ENCODE measurements around the gene BDKRB2.

The BDKRB2 gene

DNA sequence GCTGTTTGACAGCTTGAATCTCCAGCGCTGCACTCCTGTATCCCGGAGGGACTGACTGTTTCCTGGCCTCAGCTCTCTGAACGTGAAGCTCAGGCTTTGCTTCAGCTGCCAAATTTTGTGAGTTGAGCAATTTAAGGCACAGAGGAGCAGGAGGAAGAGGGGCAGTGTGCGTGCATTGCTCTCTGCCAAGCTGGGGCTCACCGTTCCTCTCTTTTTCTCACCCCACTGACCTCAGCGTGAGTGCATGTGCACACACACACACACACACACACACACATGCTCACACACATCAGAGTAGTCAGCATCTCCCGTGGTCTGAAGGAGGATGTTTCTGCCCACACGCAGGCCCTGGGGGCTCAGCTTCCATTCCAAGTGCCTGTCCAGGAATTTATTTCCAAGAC lies 27.8 kb upstream of the BDKRB2 start:
- DNase-seq (ENCODE audit: low read depth in 2 of 2): no peak

DNA sequence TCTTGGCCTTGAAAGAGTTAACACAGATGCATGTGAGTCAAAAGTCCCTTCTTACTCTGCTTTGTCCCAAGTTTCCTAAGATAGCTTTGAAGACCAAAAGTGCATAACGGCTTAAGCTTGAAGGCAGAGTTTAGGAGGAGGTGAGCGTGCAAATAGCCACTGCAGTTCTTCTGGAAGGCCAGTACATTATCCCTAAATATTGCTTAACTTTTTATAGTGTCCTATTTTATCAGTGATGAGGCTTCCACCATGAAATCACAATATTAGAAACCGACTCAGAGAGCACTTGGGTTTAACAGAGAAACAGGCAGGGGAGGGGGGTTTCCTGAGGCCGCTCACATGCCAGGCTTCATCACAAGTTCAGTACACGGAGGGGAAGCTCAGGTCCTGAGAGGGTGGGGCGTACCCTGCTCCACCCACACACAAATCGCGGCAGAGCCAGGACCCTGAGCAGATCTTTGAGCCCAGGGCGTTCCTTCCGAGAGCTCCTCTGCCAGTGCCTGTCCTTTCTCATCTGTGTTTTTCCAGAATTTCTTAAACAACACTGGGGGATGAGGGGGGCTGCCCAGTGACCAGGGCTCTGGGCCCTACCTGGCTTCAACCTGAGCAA lies 26.8 kb upstream of the BDKRB2 start:
- no peak for DNase-seq (ENCODE audit: low read depth in 2 of 2)

DNA sequence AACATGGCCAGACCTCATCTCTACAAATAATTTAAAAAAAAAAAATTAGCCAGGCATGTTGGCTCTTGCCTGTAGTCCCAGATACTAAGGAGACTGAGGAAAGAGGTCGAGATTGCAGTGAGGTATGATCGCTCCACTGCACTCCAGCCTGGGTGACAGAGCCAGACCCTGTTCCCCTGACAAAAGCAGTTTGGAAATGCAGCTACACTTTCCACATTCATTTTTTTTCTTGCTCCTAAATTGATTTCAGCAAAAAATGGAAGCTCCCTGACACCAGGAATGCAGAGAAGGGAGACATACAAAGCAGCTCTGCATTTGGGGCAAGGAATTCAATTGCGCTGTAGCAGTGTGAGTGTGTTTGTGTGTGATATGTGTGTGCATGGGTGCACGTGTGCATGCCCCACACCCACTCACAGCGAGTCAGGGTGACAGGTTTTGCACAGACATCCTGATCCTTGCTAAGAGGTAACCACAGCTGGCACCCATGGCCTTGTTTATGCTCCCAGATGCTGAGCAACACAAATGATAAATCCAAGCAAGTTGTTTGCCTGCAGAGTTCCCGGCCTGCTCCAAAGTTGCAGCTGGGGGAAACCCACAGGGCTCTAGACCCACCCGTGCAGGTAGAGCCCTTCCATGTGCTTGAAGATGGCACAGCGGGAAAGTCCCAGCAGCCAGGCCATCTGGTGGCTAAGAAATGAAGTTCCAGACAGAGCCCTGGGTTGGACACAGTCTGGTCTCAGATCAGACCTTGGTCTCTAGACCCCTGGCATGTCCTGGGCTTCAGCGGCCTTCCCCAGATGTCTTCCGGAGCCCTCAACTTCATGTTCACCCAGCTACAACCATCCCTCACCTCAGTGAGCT lies 25.9 kb upstream of the BDKRB2 start:
- no peak for DNase-seq (ENCODE audit: low read depth in 2 of 2)

DNA sequence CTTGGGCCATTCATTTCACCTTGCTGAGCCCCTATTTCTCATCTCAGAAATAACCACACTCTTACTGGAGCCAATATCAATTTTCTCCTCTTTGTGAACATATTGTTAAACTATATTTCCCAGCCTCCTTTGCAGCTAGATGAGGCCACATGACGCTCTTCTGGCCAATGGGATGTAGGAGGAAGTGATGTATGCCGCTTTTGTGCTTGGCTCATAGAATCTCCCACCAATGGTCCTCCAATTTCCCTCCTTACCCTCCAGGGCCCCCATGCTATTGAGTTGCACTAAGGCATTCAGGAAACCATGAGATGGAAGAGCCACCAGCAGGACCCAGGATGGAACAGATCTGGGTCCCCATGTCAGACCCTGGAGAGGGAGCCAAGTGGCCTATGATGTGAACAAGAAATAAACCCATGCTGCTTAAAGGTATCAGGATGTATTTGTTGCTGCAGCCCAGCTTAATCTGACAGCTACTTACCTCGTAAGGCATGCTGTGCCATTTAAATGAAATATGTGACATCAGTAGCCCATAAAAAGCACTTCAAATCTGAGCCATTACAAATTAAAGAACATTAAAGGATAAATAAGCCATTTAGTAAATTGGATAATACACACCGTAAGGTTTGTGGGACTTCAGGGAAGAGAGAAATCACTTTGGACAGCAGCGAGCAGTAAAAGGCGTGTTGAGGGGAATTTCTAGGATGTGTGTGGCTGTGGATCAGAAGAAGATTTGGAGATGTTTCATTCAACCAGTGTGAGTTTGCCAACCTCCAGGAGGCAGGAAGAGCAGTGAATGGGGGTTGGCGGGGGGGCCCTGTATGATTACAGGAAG lies 24.4 kb upstream of the BDKRB2 start:
- no peak for DNase-seq (ENCODE audit: low read depth in 2 of 2)

DNA sequence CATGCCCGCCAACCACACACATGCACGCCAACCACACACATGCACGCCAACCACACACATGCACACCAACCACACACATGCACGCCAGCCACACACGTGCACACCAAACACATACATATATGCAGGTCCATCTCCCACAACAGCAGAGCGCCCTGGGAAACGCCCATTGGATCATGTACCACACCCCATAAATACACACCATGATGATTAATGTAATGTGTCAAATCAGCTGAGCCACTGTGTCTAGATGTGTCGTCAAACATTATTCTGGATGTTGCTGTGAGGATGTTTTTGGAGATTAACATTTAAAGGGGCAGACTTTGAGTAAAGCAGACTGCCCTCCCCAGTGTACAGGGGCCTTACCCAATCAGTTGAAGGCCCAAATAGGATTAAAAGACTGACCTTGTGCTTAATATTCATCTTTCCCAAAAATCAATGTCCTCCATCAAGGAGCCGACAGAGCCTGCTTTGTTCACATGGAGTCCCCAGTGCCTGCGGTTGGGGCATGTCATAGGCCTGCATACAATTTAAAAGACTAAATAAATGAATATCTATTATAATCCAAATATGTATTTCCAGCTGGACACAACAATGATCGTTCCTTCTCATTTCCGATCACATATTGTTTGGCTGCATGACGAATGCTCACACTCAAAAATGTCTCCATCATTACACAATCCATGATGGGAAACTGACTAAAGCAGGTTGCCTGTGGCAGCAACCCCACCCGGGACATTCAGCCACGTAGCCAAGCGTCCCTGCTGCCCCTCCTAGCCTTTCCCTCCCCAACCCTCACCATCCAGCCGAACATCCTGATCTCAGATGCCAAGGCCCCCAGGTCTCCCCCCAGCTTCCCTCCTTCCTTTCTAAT lies 23.2 kb upstream of the BDKRB2 start:
- DNase-seq (ENCODE audit: low read depth in 2 of 2): no peak

DNA sequence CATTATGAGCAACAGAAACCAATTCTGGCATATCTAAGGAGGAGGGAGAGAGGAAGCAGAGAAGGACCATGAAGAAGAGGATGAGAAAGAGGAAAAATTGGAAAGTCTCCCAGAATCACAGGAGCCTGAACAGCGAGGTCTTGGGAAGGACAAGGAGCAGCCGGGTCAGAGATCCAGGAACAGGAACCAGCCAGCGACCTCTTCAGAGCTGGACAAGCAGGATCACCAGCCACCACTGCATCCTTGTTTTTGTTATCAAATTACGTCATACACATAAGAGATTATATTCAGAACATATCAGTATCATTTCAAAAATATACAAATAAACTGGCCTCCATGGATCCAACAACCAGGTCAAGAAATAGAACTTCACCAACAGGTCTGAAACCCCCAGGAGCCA lies 22.1 kb upstream of the BDKRB2 start:
- DNase-seq (ENCODE audit: low read depth in 2 of 2): no peak

DNA sequence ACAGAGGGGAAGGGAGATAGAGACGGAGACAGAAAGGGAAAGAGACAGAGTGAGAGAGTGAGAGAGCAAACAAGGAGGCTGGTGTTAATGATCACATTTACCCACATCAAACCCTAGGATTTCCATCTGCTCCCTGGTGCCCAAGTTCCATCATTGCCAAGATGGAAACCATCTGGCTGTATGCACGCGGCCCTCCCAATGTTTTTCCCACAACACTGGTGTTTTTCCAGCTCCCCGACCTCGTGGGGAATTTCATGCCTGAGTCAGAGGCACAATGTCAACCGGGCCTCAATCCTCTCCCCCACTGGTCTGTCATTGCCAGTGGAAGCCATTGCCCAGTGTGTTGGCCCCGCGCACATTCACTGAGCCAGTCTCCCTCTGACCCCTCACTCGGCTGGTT lies 19.9 kb upstream of the BDKRB2 start:
- no peak for DNase-seq (ENCODE audit: low read depth in 2 of 2)

DNA sequence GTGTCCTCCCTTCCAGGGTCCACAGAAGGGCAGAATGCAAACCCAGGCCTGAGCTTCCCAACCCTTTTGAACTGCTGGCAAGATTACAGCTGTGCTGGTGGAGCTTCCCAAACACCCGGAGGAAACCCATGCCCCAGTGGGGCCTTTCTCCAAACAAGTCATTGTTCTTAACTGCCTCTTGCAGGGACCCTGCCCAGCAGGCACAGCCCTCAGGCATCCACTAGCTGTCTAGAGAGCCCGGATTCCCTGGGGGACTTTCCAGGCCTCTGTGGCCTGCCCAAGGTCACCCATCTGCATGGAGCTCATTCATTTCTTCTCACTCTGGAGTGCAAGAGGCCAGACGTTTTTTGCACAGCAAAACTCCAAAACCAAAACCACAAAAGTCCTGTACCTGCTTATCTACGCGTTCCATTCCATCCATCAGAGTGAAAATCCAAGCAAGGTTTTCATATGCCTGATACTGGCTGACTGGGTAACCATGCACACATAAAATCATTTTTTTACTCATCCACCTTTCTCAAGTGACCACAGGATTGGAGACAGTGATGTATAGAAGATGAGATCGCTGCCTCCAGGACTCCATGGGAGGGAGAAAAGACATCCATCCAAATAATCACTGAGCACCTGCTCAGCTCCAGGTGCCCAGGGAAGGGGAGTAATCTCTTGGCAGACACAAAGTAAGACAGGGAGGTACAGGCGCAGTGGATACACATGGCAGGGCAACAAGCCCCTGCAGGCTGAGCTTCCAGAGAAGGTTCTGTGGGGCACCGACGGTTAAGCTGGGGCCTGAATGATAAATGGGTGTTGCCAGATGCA lies 17.2 kb upstream of the BDKRB2 start:
- no peak for DNase-seq (ENCODE audit: low read depth in 2 of 2)

DNA sequence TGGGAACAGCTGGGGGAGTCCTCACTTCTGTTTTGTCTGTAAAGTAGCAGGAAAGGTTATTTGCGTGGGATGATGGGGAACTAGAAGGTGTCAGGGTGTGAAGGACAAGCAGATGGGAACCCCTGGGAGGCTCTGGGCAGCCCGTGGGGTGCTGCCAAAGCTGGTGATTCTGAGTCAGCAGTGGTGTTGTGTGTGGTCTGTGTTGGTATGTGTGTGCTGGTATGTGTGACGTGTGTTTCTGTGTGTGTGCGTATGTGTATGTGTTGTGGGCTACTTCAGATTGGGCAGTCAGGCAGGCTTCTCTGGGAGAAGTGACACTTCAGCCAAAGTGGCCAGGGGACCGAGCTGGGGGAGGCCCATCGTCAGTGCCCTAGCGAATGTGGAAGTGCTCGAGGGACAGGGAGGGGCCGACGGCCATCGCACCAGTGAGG lies 15.3 kb upstream of the BDKRB2 start:
- DNase-seq (ENCODE audit: low read depth in 2 of 2): no peak

DNA sequence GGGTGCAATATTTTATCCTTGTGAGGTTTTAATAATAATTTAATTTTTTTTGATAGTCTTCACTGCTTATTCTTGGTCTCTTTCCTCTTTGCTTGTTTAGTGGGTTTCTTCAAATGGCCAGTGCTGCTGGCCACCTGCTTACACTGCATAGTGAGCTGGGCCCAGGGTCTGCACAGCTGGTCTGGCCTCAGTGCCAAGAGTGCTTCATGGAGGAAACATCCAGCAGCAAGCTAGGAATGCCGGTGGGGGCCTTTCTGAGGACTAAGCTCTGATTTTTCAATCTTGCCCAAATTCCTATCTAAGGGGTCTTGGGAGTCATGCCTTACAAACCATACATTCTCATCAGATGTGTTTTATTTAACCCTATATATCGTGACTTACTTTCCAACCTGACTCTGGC lies 13.3 kb upstream of the BDKRB2 start:
- no peak for DNase-seq (ENCODE audit: low read depth in 2 of 2)

DNA sequence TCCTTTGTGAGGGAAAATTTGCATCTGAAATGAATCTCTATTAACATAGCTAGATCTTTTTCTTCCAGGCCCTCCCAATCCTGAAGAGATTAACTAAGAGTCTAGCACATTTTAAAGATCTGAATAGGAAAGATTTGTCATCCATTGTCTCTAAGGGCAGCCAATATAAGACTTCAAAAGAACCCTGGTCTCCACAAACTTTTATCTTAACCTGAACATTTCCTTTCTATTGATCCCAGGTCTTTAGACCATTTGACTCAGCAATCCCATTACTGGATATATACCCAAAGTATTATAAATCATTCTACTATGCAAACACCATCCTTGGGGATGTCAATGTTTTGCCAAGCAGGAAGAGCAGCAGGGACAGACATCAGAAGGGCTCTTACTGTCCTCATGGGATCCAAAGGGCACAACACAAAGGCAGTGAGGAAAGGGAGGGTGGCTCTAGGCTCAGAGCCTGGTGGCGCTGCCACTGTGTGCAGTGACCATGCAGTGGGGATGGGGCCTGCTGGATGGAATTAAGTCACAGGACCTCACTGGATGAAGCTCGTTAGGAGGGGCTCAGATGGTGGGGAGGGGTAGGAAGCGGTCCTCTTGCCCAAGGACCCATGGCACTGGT lies 12.7 kb upstream of the BDKRB2 start:
- DNase-seq (ENCODE audit: low read depth in 2 of 2): no peak

DNA sequence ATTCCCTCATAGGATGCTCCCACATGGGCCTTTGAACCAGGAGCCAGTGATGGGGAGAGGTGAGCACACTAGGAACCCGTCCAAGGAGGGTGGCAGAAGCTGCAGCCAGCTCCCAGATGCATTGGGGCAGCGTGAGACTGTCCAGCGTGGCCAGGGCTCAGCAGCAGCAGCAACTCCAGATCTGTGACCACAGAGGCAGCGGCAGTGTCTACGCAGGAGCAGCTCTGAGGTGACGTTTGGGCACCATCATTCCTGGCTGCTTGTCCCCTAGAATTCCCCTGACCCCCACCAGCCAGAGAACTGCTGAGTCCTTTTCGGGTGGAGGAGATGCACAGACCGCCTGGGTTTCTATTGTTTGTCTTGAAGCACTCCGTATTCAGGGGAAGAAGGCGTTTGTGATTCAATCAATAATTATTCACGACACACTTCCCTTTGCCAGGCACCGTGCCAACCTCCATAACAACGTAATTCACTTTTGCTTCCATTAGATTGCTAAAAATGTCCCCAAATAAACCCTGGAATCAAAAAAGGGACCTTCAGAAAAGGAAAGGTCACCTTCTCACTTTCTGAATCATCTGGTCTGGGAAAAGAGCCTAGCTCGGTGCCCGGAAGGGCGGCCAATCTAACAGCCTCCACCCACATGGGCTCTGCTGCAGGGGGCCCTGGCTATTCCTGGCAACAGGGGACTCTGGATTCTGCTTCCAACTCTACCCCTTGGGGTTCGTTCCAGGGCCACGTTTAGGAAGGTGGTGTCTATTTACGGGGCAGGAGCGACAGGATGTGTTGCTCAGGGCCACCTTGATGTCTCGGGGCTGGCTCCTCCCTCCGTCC lies 11.4 kb upstream of the BDKRB2 start:
- no peak for DNase-seq (ENCODE audit: low read depth in 2 of 2)

DNA sequence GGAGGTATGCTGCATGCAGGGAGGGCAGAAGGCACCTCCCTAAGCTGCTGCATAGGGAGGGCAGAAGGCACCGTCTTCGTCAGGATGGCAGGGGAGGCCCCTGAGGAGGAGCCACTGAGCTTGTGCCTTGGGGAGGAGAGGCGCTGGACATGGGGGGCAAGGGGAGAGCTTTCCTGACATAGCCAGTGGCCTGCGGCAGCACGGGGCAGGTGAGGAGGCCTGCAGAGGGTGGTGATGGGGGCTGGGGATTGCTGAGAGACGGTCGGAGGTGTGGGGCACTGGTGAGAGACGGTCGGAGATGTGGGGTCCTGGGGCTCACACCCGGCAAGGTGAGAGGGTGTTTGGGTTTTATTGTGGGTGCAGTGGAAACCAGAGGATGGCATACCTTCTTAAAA lies 10.4 kb upstream of the BDKRB2 start:
- DNase-seq (ENCODE audit: low read depth in 2 of 2): no peak

DNA sequence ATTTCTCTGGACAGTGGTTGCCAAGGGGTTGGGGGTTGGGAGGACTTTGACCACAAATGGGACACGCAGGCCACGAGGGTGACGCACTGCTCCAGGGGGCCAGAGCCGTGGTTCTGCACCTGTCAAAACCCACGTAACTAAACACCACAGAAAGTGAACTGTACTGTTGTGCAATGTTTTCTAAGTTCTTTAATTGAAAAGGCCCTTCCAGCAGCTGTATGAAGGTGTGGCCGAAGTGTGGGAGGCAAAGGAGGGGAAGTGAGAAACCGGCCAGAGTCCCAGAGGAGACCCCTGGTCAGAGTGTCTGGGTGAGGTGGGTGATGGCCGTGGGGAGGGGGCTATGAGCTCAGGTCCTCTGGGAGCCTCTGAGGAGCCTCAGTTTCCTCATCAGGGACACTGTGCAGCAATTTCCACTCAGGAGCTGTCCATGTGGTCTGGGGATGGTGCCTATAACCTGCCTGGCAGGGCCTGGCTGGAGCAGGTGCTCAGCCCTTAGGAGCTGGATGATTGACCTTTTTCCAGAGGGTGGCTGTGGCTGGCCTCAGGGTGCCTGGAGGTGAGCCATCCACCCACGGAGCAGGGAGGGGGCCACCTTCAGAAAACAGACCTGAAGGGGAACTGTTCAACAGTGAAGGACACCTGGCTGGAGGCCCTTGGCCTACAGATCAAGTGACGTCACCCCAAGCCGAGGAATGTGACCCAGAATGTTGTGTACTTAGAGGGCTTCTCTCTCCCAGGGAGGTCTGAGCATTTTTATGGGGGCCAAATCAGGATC lies 9.8 kb upstream of the BDKRB2 start:
- DNase-seq (ENCODE audit: low read depth in 2 of 2): no peak

DNA sequence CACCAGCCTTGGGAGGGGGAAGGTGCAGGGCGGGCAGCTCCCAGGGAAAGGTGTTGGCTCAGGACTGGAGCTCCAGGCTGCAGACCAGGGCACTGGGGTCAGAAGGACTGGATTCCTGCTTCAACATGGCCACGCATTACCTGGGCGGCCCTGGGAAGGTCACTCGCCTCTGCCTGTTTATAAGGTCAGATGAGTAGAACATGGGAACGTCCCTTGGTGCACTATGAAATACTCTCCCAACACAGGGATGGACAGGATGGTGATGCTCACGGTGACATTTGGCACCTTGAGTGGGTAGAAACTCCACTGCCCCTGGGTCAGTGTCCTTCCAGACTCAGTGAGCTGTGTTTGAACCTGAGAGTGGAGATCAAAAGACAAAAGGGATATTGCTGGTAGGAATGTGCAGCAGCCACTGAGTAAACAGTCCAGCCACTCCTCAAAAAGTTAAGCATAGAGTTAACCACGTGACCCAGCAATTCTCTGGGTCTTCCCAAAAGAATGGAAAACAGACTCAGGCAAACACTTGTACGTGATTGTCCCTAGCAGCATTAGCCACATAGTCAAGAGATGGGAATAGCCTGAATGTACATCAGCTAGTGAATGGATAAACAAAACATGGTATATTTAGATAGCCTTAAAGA lies 9.1 kb upstream of the BDKRB2 start:
- no peak for DNase-seq (ENCODE audit: low read depth in 2 of 2)

DNA sequence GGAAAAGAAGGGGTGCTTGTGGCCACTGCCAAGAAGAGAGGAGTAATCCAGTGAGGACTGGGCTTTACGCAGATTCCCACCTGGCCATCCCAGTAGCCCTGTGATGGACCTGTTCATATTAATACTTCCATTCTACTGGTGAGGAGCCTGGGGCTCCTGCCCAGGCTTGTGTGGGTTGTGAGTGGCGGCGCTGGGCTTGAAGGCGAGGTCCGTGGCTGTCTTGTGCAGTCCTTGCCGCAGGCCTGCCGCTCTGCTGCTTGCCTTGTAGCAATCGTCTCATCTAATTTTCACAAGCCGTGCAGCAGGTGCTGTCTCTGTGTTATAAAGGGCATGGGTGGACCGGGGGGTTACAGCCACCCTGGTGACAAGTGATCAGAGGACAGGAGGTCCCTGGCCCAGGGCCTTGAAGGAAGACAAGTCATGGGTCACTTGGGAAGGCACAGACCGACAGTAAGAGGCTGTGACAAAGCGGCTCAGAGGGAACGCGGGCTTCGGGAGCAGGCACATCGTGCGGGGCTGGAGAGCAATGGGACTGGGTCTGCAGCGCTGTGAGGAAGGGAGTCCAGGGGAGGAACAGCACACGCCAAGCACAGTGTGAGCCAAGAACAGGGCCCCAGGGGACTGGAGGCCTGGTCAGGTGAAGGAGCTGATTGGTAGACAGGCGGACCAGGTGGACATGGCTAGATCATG lies 7.3 kb upstream of the BDKRB2 start:
- no peak for DNase-seq (ENCODE audit: low read depth in 2 of 2)

DNA sequence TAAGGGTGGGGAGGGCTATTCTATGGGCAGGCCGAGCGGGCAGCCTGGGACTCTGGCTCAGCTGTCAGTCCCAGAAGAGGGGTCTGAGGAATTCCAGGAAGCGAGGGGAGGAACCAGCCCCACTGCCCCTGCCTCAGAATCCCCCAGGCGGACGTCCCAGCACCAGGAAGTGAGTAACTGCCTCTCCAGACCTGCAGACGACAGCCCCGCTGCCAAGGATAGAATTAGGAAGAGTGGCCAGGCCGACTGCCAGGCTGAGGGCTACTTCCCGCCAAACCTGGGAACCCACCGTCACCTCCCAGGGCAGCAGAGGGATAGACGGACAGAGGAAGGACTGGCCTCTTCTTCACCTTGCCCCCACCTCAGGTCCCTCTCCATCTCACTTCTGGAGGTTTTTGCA lies 6.7 kb upstream of the BDKRB2 start:
- DNase-seq (ENCODE audit: low read depth in 2 of 2): no peak
